Measurements from ENCODE around the gene FYB1.

FYB1 gene

DNA sequence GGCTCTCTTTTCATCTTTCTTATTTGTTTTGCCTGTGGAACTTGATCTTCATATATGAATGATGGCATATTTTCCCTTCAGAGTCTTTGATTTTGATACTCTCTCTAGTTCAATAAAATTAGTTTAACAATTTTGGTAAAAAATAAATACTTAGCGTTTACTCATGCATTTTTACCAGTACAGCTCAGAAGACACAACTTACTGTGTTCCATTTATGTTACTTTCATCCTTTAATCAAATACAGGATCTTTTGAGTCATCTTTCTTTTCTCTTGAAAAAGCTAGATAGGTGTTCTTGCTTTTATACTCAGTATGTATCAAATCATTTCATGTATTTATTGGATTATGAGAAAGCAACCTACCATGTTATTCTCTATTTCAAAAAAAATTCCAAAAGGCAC, 98.0 kb downstream of the FYB1 start:
- H3K9me3 ChIP-seq (ENCODE audit: control insufficient read depth in 1 of 2, low read length in 2 of 2) = no peaks in the 10 kb centered on the region
- no peak overlapping the region for H3K4me3 ChIP-seq (ENCODE audit: low read depth in 1 of 2, low read length in 2 of 2)
- H3K27me3 ChIP-seq (ENCODE audit: control insufficient read depth in 1 of 2, insufficient read depth in 2 of 2, low read length in 2 of 2) = no peaks in the 10 kb centered on the region
- H3K27ac ChIP-seq (ENCODE audit: low read depth, low read length) = no peak overlapping the region
- no peak overlapping the region for H3K9ac ChIP-seq (ENCODE audit: low read depth in 1 of 2, low read length in 2 of 2)
- no peaks in the 10 kb centered on the region for H3K4me1 ChIP-seq (ENCODE audit: control insufficient read depth in 1 of 2, insufficient read depth in 2 of 2, low read length in 2 of 2)
- no peaks in the 10 kb centered on the region for H3K36me3 ChIP-seq (ENCODE audit: control insufficient read depth in 1 of 2, insufficient read depth in 2 of 2, low read length in 2 of 2)

DNA sequence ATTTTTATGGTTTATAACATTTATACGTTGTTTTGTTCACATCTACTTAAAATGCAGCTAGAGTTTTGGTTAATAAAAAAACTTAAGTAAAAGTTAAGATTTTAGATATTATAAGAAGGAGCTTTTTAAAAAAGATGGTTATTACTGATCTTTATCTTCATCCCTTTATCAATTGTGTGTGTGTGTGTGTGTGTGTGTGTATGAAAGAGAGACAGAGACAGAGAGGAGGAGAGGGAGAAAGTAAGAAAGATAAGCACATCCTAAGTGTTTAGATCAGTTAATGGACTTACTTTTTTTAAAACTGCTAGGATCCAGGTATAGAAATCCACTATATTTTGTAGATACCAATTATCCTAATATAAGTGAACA, 99.3 kb downstream of the FYB1 start:
- Histone ChIP-seq H3K27me3 (ENCODE audit: control insufficient read depth in 1 of 2, insufficient read depth in 2 of 2, low read length in 2 of 2) (no peaks in the 10 kb centered on the region), H3K36me3 (ENCODE audit: control insufficient read depth in 1 of 2, insufficient read depth in 2 of 2, low read length in 2 of 2) (no peaks in the 10 kb centered on the region), H3K27ac (ENCODE audit: low read depth, low read length) (no peak overlapping the region), H3K4me1 (ENCODE audit: control insufficient read depth in 1 of 2, insufficient read depth in 2 of 2, low read length in 2 of 2) (no peaks in the 10 kb centered on the region), H3K9ac (ENCODE audit: low read depth in 1 of 2, low read length in 2 of 2) (no peak overlapping the region), H3K4me3 (ENCODE audit: low read depth in 1 of 2, low read length in 2 of 2) (no peak overlapping the region), H3K9me3 (ENCODE audit: control insufficient read depth in 1 of 2, low read length in 2 of 2) (no peaks in the 10 kb centered on the region)

GRCh38 chr5:39119404-39120051, 99.8 kb downstream of the FYB1 start:
- no peaks in the 10 kb centered on the region for H3K9me3 ChIP-seq (ENCODE audit: control insufficient read depth in 1 of 2, low read length in 2 of 2)
- no peak overlapping the region for H3K9ac ChIP-seq (ENCODE audit: low read depth in 1 of 2, low read length in 2 of 2)
- no peaks in the 10 kb centered on the region for H3K4me1 ChIP-seq (ENCODE audit: control insufficient read depth in 1 of 2, insufficient read depth in 2 of 2, low read length in 2 of 2)
- no peaks in the 10 kb centered on the region for H3K36me3 ChIP-seq (ENCODE audit: control insufficient read depth in 1 of 2, insufficient read depth in 2 of 2, low read length in 2 of 2)
- H3K27ac ChIP-seq (ENCODE audit: low read depth, low read length) = no peak overlapping the region
- H3K27me3 ChIP-seq (ENCODE audit: control insufficient read depth in 1 of 2, insufficient read depth in 2 of 2, low read length in 2 of 2) = no peaks in the 10 kb centered on the region
- H3K4me3 ChIP-seq (ENCODE audit: low read depth in 1 of 2, low read length in 2 of 2) = no peak overlapping the region

DNA sequence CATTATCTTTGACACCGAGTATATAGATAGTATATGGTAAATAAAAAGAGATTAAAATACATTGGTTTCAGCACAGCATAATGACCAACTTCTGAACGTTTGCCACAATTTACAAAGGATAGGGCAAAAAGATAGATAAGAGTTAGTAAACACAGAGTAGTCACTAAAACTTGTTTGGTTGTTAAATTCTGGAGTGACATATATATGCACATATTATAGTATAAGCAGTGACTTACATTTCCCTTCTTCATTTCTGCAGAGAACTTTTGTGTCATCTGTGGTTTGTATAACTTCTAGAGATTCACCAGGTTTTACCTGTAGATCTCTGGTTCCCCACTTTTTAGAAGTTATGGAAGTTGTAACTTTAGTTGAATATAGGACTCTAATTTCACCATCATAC, 100.7 kb downstream of the FYB1 start:
- H3K36me3 ChIP-seq (ENCODE audit: control insufficient read depth in 1 of 2, insufficient read depth in 2 of 2, low read length in 2 of 2) = no peaks in the 10 kb centered on the region
- no peak overlapping the region for H3K9ac ChIP-seq (ENCODE audit: low read depth in 1 of 2, low read length in 2 of 2)
- no peak overlapping the region for H3K27ac ChIP-seq (ENCODE audit: low read depth, low read length)
- no peaks in the 10 kb centered on the region for H3K4me1 ChIP-seq (ENCODE audit: control insufficient read depth in 1 of 2, insufficient read depth in 2 of 2, low read length in 2 of 2)
- no peaks in the 10 kb centered on the region for H3K27me3 ChIP-seq (ENCODE audit: control insufficient read depth in 1 of 2, insufficient read depth in 2 of 2, low read length in 2 of 2)
- H3K9me3 ChIP-seq (ENCODE audit: control insufficient read depth in 1 of 2, low read length in 2 of 2) = no peaks in the 10 kb centered on the region
- H3K4me3 ChIP-seq (ENCODE audit: low read depth in 1 of 2, low read length in 2 of 2) = no peak overlapping the region

- Histone ChIP-seq H3K4me1 (ENCODE audit: control insufficient read depth in 1 of 2, insufficient read depth in 2 of 2, low read length in 2 of 2) (no peaks in the 10 kb centered on the region), H3K9me3 (ENCODE audit: control insufficient read depth in 1 of 2, low read length in 2 of 2) (no peaks in the 10 kb centered on the region), H3K4me3 (ENCODE audit: low read depth in 1 of 2, low read length in 2 of 2) (no peak overlapping the region), H3K27ac (ENCODE audit: low read depth, low read length) (no peak overlapping the region), H3K9ac (ENCODE audit: low read depth in 1 of 2, low read length in 2 of 2) (no peak overlapping the region), H3K27me3 (ENCODE audit: control insufficient read depth in 1 of 2, insufficient read depth in 2 of 2, low read length in 2 of 2) (no peaks in the 10 kb centered on the region), H3K36me3 (ENCODE audit: control insufficient read depth in 1 of 2, insufficient read depth in 2 of 2, low read length in 2 of 2) (no peaks in the 10 kb centered on the region)
These were observed 102.0 kb downstream of the FYB1 start for GRCh38 chr5:39117401-39117800.

GRCh38 chr5:39116344-39117170, 102.8 kb downstream of the FYB1 start:
- Histone ChIP-seq H3K9ac (ENCODE audit: low read depth in 1 of 2, low read length in 2 of 2) (no peak overlapping the region), H3K36me3 (ENCODE audit: control insufficient read depth in 1 of 2, insufficient read depth in 2 of 2, low read length in 2 of 2) (no peaks in the 10 kb centered on the region), H3K4me3 (ENCODE audit: low read depth in 1 of 2, low read length in 2 of 2) (no peak overlapping the region), H3K27me3 (ENCODE audit: control insufficient read depth in 1 of 2, insufficient read depth in 2 of 2, low read length in 2 of 2) (no peaks in the 10 kb centered on the region), H3K4me1 (ENCODE audit: control insufficient read depth in 1 of 2, insufficient read depth in 2 of 2, low read length in 2 of 2) (no peaks in the 10 kb centered on the region), H3K9me3 (ENCODE audit: control insufficient read depth in 1 of 2, low read length in 2 of 2) (no peaks in the 10 kb centered on the region), H3K27ac (ENCODE audit: low read depth, low read length) (no peak overlapping the region)

DNA sequence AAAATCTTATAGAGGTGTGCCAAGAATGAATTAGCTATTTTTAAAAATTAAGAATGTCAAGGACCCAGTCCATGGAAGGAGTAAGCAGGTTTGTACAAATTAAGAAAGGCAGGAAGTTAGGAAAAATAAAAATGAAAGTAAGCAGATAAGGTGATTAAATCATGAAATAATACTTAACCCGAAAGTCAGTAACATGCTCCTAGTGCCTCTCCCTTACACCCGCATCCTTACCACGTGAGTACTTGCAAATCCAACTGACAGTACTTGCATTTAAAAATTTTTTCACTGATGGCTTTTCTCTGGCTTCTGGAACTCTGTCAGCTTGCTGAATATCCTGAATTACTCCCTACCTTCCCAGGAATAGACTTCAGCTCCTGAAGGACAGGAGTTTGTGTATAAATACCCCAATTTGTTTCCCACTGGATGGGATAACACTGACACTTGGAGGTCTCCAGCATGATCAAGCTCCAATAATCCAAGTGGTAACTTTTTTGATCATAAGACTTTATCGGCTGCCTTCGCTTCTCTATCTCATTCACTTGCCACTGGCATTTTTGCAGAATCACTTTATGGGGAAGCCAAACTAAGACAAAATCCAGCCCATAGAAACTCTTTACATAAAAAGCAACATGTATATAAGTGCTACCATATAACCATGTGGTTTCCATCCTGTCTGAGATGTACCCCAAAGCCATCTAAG, 103.6 kb downstream of the FYB1 start:
- no peak overlapping the region for H3K4me3 ChIP-seq (ENCODE audit: low read depth in 1 of 2, low read length in 2 of 2)
- no peaks in the 10 kb centered on the region for H3K27me3 ChIP-seq (ENCODE audit: control insufficient read depth in 1 of 2, insufficient read depth in 2 of 2, low read length in 2 of 2)
- no peak overlapping the region for H3K27ac ChIP-seq (ENCODE audit: low read depth, low read length)
- no peaks in the 10 kb centered on the region for H3K4me1 ChIP-seq (ENCODE audit: control insufficient read depth in 1 of 2, insufficient read depth in 2 of 2, low read length in 2 of 2)
- no peaks in the 10 kb centered on the region for H3K36me3 ChIP-seq (ENCODE audit: control insufficient read depth in 1 of 2, insufficient read depth in 2 of 2, low read length in 2 of 2)
- no peak overlapping the region for H3K9ac ChIP-seq (ENCODE audit: low read depth in 1 of 2, low read length in 2 of 2)
- no peaks in the 10 kb centered on the region for H3K9me3 ChIP-seq (ENCODE audit: control insufficient read depth in 1 of 2, low read length in 2 of 2)

GRCh38 chr5:39114155-39114554, 105.2 kb downstream of the FYB1 start:
- no peak overlapping the region for H3K4me3 ChIP-seq (ENCODE audit: low read depth in 1 of 2, low read length in 2 of 2)
- H3K27me3 ChIP-seq (ENCODE audit: control insufficient read depth in 1 of 2, insufficient read depth in 2 of 2, low read length in 2 of 2) = no peaks in the 10 kb centered on the region
- no peak overlapping the region for H3K9ac ChIP-seq (ENCODE audit: low read depth in 1 of 2, low read length in 2 of 2)
- no peak overlapping the region for H3K27ac ChIP-seq (ENCODE audit: low read depth, low read length)
- no peaks in the 10 kb centered on the region for H3K4me1 ChIP-seq (ENCODE audit: control insufficient read depth in 1 of 2, insufficient read depth in 2 of 2, low read length in 2 of 2)
- H3K36me3 ChIP-seq (ENCODE audit: control insufficient read depth in 1 of 2, insufficient read depth in 2 of 2, low read length in 2 of 2) = no peaks in the 10 kb centered on the region
- no peaks in the 10 kb centered on the region for H3K9me3 ChIP-seq (ENCODE audit: control insufficient read depth in 1 of 2, low read length in 2 of 2)

DNA sequence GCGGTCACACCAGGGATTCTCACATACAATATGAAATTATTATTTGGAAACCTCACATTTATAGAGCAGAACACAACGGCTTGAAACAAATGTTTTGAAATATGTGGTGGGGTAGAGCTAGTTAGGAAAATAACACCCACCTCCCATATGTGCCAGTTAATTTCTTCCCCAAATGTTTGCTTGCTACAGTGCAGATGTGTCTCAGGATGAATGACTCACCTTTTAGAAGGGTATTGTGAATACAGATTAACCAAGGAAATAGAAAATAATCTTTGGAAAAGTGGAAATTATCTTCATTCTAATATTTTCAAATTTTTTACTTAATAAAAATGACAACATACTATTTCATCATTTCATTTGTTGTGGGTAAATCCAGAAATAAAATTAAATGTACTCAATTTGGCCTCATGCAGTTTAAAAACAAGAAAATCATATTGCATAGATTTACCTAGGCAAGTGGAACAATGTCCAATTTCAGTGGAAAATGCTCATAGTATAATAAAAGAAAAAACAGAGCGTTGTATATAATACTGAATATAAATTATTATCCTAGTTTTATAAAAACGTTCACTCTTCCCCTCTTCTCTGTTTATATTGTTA, 105.9 kb downstream of the FYB1 start:
- H3K4me1 ChIP-seq (ENCODE audit: control insufficient read depth in 1 of 2, insufficient read depth in 2 of 2, low read length in 2 of 2) = no peaks in the 10 kb centered on the region
- no peak overlapping the region for H3K4me3 ChIP-seq (ENCODE audit: low read depth in 1 of 2, low read length in 2 of 2)
- no peak overlapping the region for H3K9ac ChIP-seq (ENCODE audit: low read depth in 1 of 2, low read length in 2 of 2)
- H3K27me3 ChIP-seq (ENCODE audit: control insufficient read depth in 1 of 2, insufficient read depth in 2 of 2, low read length in 2 of 2) = no peaks in the 10 kb centered on the region
- no peak overlapping the region for H3K27ac ChIP-seq (ENCODE audit: low read depth, low read length)
- H3K9me3 ChIP-seq (ENCODE audit: control insufficient read depth in 1 of 2, low read length in 2 of 2) = no peaks in the 10 kb centered on the region
- H3K36me3 ChIP-seq (ENCODE audit: control insufficient read depth in 1 of 2, insufficient read depth in 2 of 2, low read length in 2 of 2) = no peaks in the 10 kb centered on the region

- H3K27ac ChIP-seq (ENCODE audit: low read depth, low read length) = no peak overlapping the region
- no peak overlapping the region for H3K4me3 ChIP-seq (ENCODE audit: low read depth in 1 of 2, low read length in 2 of 2)
- H3K4me1 ChIP-seq (ENCODE audit: control insufficient read depth in 1 of 2, insufficient read depth in 2 of 2, low read length in 2 of 2) = no peaks in the 10 kb centered on the region
- no peak overlapping the region for H3K9ac ChIP-seq (ENCODE audit: low read depth in 1 of 2, low read length in 2 of 2)
- no peaks in the 10 kb centered on the region for H3K27me3 ChIP-seq (ENCODE audit: control insufficient read depth in 1 of 2, insufficient read depth in 2 of 2, low read length in 2 of 2)
- H3K9me3 ChIP-seq (ENCODE audit: control insufficient read depth in 1 of 2, low read length in 2 of 2) = no peaks in the 10 kb centered on the region
- no peaks in the 10 kb centered on the region for H3K36me3 ChIP-seq (ENCODE audit: control insufficient read depth in 1 of 2, insufficient read depth in 2 of 2, low read length in 2 of 2)
These were observed 109.8 kb downstream of the FYB1 start for GRCh38 chr5:39109606-39110005.
